IPS DF 6.9 (cell line): Measurements from ENCODE around the gene UTP20.

Experiments
- DNase-seq: peaks from one replicate; pipeline ENCODE4 v3.0.0-alpha.2; 2013; ENCODE audit warnings: low read depth, low spot score
- H3K27ac ChIP-seq: one replicate; pipeline ENCODE4 v1.5.1; 2013; ENCODE audit warnings: low read length, control low read depth
- H3K27me3 ChIP-seq: 2 replicates; pipeline ENCODE4 v1.6.1; 2013; ENCODE audit warnings: mild to moderate bottlenecking, low read length; ENCODE audit not compliant: control insufficient read depth, insufficient read depth
- H3K36me3 ChIP-seq: 2 replicates; pipeline ENCODE4 v1.6.1; 2013; ENCODE audit warnings: low read length; ENCODE audit not compliant: control insufficient read depth, insufficient read depth
- H3K4me1 ChIP-seq: 2 replicates; pipeline ENCODE4 v1.6.1; 2013; ENCODE audit warnings: low read length; ENCODE audit not compliant: control insufficient read depth, insufficient read depth
- H3K4me3 ChIP-seq: 2 replicates; pipeline ENCODE4 v1.5.1; 2013; ENCODE audit warnings: mild to moderate bottlenecking, low read length
- H3K9me3 ChIP-seq: 2 replicates; pipeline ENCODE4 v1.6.1; 2013; ENCODE audit warnings: low read length, inconsistent platforms; ENCODE audit not compliant: control insufficient read depth, insufficient read depth
- WGBS: extraction: QIAGEN DNeasy Blood & Tissue Kit; methylation state at CpG from one replicate; pipeline ENCODE4 v1.1.7; 2013; ENCODE audit warnings: mixed read lengths, missing lambda C conversion rate; ENCODE audit not compliant: insufficient read length, insufficient coverage; 5-methylcytosine and 5-hydroxymethylcytosine counted together

Gene UTP20

GRCh38 chr12:101280006-101280505 lies at the start of gene UTP20:
TSS of gene UTP20 (plus strand) at chr12:101280105. CDS start at chr12:101280283, 178 bp downstream.
- Histone ChIP-seq H3K27me3 (no peaks in the 10 kb centered on the region), H3K4me1 (no peaks in the 10 kb centered on the region), H3K27ac (no peak within 1 kb of the TSS), H3K4me3 (peak within 1 kb of the TSS; percentile 100), H3K9me3 (no peaks in the 10 kb centered on the region), H3K36me3 (peaks cover 3% of the 10 kb centered on the region; the same call in 1 of the 2 replicates)
- no CpG with 5 or more reads among the region's 34 CpGs for WGBS
- DNase-seq, result peak; percentile 66

- Histone ChIP-seq H3K27ac (no peak overlapping the region), H3K4me3 (no peak overlapping the region), H3K9me3 (no peaks in the 10 kb centered on the region), H3K4me1 (no peaks in the 10 kb centered on the region), H3K27me3 (no peaks in the 10 kb centered on the region), H3K36me3 (no peaks in the 10 kb centered on the region)
- no CpG with 5 or more reads among the region's 5 CpGs for WGBS
- no peak for DNase-seq
Measured at GRCh38 chr12:101230547-101230946, 49.4 kb upstream of the UTP20 start.

- Histone ChIP-seq H3K4me3 (no peak overlapping the region), H3K36me3 (no peaks in the 10 kb centered on the region), H3K4me1 (no peaks in the 10 kb centered on the region), H3K27ac (no peak overlapping the region), H3K9me3 (no peaks in the 10 kb centered on the region), H3K27me3 (no peaks in the 10 kb centered on the region)
- no CpG with 5 or more reads among the region's 4 CpGs for WGBS
- DNase-seq, result no peak
Measured at GRCh38 chr12:101231636-101232035, 48.3 kb upstream of the UTP20 start.

- Histone ChIP-seq H3K36me3 (no peaks in the 10 kb centered on the region), H3K4me1 (no peaks in the 10 kb centered on the region), H3K27me3 (no peaks in the 10 kb centered on the region), H3K4me3 (no peak overlapping the region), H3K9me3 (no peaks in the 10 kb centered on the region), H3K27ac (no peak overlapping the region)
- no peak for DNase-seq
- WGBS, result no CpG with 5 or more reads among the region's 2 CpGs
Measured at GRCh38 chr12:101235686-101236085, 44.2 kb upstream of the UTP20 start.

- no peaks in the 10 kb centered on the region for H3K9me3 ChIP-seq
- H3K36me3 ChIP-seq, result no peaks in the 10 kb centered on the region
- no peaks in the 10 kb centered on the region for H3K4me1 ChIP-seq
- H3K27ac ChIP-seq, result no peak overlapping the region
- WGBS, result no CpG with 5 or more reads among the region's 4 CpGs
- H3K4me3 ChIP-seq, result no peak overlapping the region
- DNase-seq, result no peak
- H3K27me3 ChIP-seq, result no peaks in the 10 kb centered on the region
Measured at GRCh38 chr12:101238306-101238705, 41.6 kb upstream of the UTP20 start.

GRCh38 chr12:101238800-101239329 lies 41.0 kb upstream of the UTP20 start:
- no peaks in the 10 kb centered on the region for H3K4me1 ChIP-seq
- H3K9me3 ChIP-seq, result no peaks in the 10 kb centered on the region
- H3K4me3 ChIP-seq, result no peak overlapping the region
- no CpG with 5 or more reads among the region's 6 CpGs for WGBS
- no peak for DNase-seq
- H3K36me3 ChIP-seq, result no peaks in the 10 kb centered on the region
- no peak overlapping the region for H3K27ac ChIP-seq
- no peaks in the 10 kb centered on the region for H3K27me3 ChIP-seq

- Histone ChIP-seq H3K9me3 (no peaks in the 10 kb centered on the region), H3K4me3 (no peak overlapping the region), H3K27me3 (no peaks in the 10 kb centered on the region), H3K4me1 (no peaks in the 10 kb centered on the region), H3K36me3 (no peaks in the 10 kb centered on the region), H3K27ac (no peak overlapping the region)
- no peak for DNase-seq
- WGBS, result no CpG with 5 or more reads among the region's 2 CpGs
Measured at GRCh38 chr12:101243074-101243473, 36.8 kb upstream of the UTP20 start.

GRCh38 chr12:101243616-101244015 lies 36.3 kb upstream of the UTP20 start:
- no peaks in the 10 kb centered on the region for H3K9me3 ChIP-seq
- no peak overlapping the region for H3K4me3 ChIP-seq
- no peak overlapping the region for H3K27ac ChIP-seq
- no peaks in the 10 kb centered on the region for H3K27me3 ChIP-seq
- H3K36me3 ChIP-seq, result no peaks in the 10 kb centered on the region
- H3K4me1 ChIP-seq, result no peaks in the 10 kb centered on the region
- DNase-seq, result no peak
- no CpG with 5 or more reads among the region's 2 CpGs for WGBS

- Histone ChIP-seq H3K27me3 (no peaks in the 10 kb centered on the region), H3K27ac (no peak overlapping the region), H3K4me3 (no peak overlapping the region), H3K9me3 (no peaks in the 10 kb centered on the region), H3K4me1 (no peaks in the 10 kb centered on the region), H3K36me3 (no peaks in the 10 kb centered on the region)
- no peak for DNase-seq
- WGBS, result no CpG with 5 or more reads among the region's 4 CpGs
Measured at GRCh38 chr12:101256266-101256665, 23.6 kb upstream of the UTP20 start.

GRCh38 chr12:101257357-101257756 lies 22.5 kb upstream of the UTP20 start:
- Histone ChIP-seq H3K36me3 (no peaks in the 10 kb centered on the region), H3K9me3 (no peaks in the 10 kb centered on the region), H3K4me3 (no peak overlapping the region), H3K4me1 (no peaks in the 10 kb centered on the region), H3K27ac (no peak overlapping the region), H3K27me3 (no peaks in the 10 kb centered on the region)
- no CpG with 5 or more reads among the region's 4 CpGs for WGBS
- no peak for DNase-seq

GRCh38 chr12:101267111-101267510 lies 12.8 kb upstream of the UTP20 start:
- Histone ChIP-seq H3K36me3 (no peaks in the 10 kb centered on the region), H3K4me1 (no peaks in the 10 kb centered on the region), H3K27me3 (no peaks in the 10 kb centered on the region), H3K9me3 (no peaks in the 10 kb centered on the region), H3K4me3 (no peak overlapping the region), H3K27ac (no peak overlapping the region)
- no peak for DNase-seq
